H9 (cell line): Measurements from ENCODE around the gene CYP19A1. TPM values are rescaled to one million over a fixed set of nuclear protein-coding genes. Genes with fewer than 3 reads are reported as not detected.

Source experiments
- DNase-seq: peaks from one replicate; pipeline ENCODE4 v3.0.0-alpha.2; 2017
- H2AFZ ChIP-seq: one replicate; pipeline ENCODE4 v1.6.1; 2013; ENCODE audit warnings: mild to moderate bottlenecking, low read length, control low read depth, moderate library complexity
- H2AK5ac ChIP-seq: 2 replicates; pipeline ENCODE4 v1.6.1; 2013; ENCODE audit warnings: low read length, control low read depth, mixed read lengths; ENCODE audit not compliant: insufficient read length
- H2BK120ac ChIP-seq: one replicate; pipeline ENCODE4 v1.6.1; 2013; ENCODE audit warnings: low read depth, mild to moderate bottlenecking, low read length, control low read depth, inconsistent platforms; ENCODE audit not compliant: poor library complexity, severe bottlenecking
- H2BK12ac ChIP-seq: 2 replicates; pipeline ENCODE4 v1.6.1; 2013; ENCODE audit warnings: low read length, control low read depth, mixed read lengths, low read depth; ENCODE audit not compliant: insufficient read length
- H2BK15ac ChIP-seq: 2 replicates; pipeline ENCODE4 v1.6.1; 2013; ENCODE audit warnings: low read depth, low read length, control low read depth
- H2BK20ac ChIP-seq: one replicate; pipeline ENCODE4 v1.6.1; 2013; ENCODE audit warnings: low read depth, mild to moderate bottlenecking, low read length, control low read depth, inconsistent platforms; ENCODE audit not compliant: poor library complexity, severe bottlenecking
- H2BK5ac ChIP-seq: 2 replicates; pipeline ENCODE4 v1.6.1; 2013; ENCODE audit warnings: low read length, control low read depth, mixed read lengths; ENCODE audit not compliant: insufficient read length
- H3K14ac ChIP-seq: 2 replicates; pipeline ENCODE4 v1.6.1; 2013; ENCODE audit warnings: low read length, control low read depth; ENCODE audit not compliant: insufficient read depth
- H3K18ac ChIP-seq: 2 replicates; pipeline ENCODE4 v1.6.1; 2013; ENCODE audit warnings: low read depth, mild to moderate bottlenecking, mixed read lengths, low read length, control low read depth; ENCODE audit not compliant: insufficient read length
- H3K23ac ChIP-seq: 2 replicates; pipeline ENCODE4 v1.6.1; 2013; ENCODE audit warnings: low read length, control low read depth, mixed read lengths, low read depth; ENCODE audit not compliant: insufficient read length
- H3K23me2 ChIP-seq: 2 replicates; pipeline ENCODE4 v1.6.1; 2013; ENCODE audit warnings: low read depth, mild to moderate bottlenecking, mixed read lengths, low read length, control low read depth; ENCODE audit not compliant: insufficient read length, poor library complexity, severe bottlenecking
- H3K27ac ChIP-seq: 2 replicates; pipeline ENCODE4 v1.5.1; 2013; ENCODE audit warnings: low read length, control low read depth, mixed read lengths, low read depth; ENCODE audit not compliant: insufficient read length
- H3K27me3 ChIP-seq: 2 replicates; pipeline ENCODE4 v1.6.1; 2013; ENCODE audit warnings: low read length, control low read depth, inconsistent platforms; ENCODE audit not compliant: insufficient read depth
- H3K4ac ChIP-seq: 2 replicates; pipeline ENCODE4 v1.6.1; 2013; ENCODE audit warnings: low read depth, mild to moderate bottlenecking, control low read depth, inconsistent platforms, low read length, moderate library complexity
- H3K4me1 ChIP-seq: 2 replicates; pipeline ENCODE4 v1.6.1; 2013; ENCODE audit warnings: low read length, control low read depth, inconsistent platforms; ENCODE audit not compliant: insufficient read depth
- H3K4me2 ChIP-seq: 2 replicates; pipeline ENCODE4 v1.6.1; 2013; ENCODE audit warnings: low read length, control low read depth, mixed read lengths; ENCODE audit not compliant: insufficient read length, insufficient read depth
- H3K56ac ChIP-seq: 2 replicates; pipeline ENCODE4 v1.6.1; 2013; ENCODE audit warnings: low read depth, mild to moderate bottlenecking, mixed read lengths, low read length, control low read depth; ENCODE audit not compliant: insufficient read length
- H3K79me1 ChIP-seq: 2 replicates; pipeline ENCODE4 v1.6.1; 2013; ENCODE audit warnings: low read depth, mild to moderate bottlenecking, moderate library complexity, low read length, control low read depth, inconsistent platforms; ENCODE audit not compliant: insufficient read depth, poor library complexity, severe bottlenecking
- H3K79me2 ChIP-seq: 2 replicates; pipeline ENCODE4 v1.6.1; 2013; ENCODE audit warnings: low read length, control low read depth, inconsistent platforms; ENCODE audit not compliant: insufficient read depth
- H3K9ac ChIP-seq: 2 replicates; pipeline ENCODE4 v1.6.1; 2013; ENCODE audit warnings: low read length, control low read depth, mixed read lengths; ENCODE audit not compliant: insufficient read length; ENCODE audit errors: extremely low read depth
- H3K9me3 ChIP-seq: one replicate; pipeline ENCODE4 v1.6.1; 2013; ENCODE audit warnings: low read depth, low read length, inconsistent platforms; ENCODE audit not compliant: control insufficient read depth
- H3T11ph ChIP-seq: one replicate; pipeline ENCODE4 v1.6.1; 2013; ENCODE audit warnings: mild to moderate bottlenecking, low read length, control low read depth, inconsistent platforms
- H4K20me1 ChIP-seq: one replicate; pipeline ENCODE4 v1.6.1; 2013; ENCODE audit not compliant: control insufficient read depth, insufficient read length, insufficient read depth
- H4K5ac ChIP-seq: 2 replicates; pipeline ENCODE4 v1.6.1; 2013; ENCODE audit warnings: low read depth, mild to moderate bottlenecking, mixed read lengths, low read length, control low read depth; ENCODE audit not compliant: insufficient read length
- H4K8ac ChIP-seq: replicated peaks from 2 replicates; pipeline ENCODE4 v1.6.1; 2013; ENCODE audit warnings: low read length, control low read depth, mixed read lengths, low read depth; ENCODE audit not compliant: insufficient read length
- H4K91ac ChIP-seq: 2 replicates; pipeline ENCODE4 v1.6.1; 2013; ENCODE audit warnings: low read depth, mild to moderate bottlenecking, moderate library complexity, mixed read lengths, low read length, control low read depth; ENCODE audit not compliant: insufficient read length
- H3K27ac Mint-ChIP-seq, 3 experiments: 2 replicates in 2 of 3; 3 replicates in 1 of 3; pipeline ENCODE4 v1.8.0; 2020 to 2021; ENCODE audit warnings: mixed read lengths in 3 of 3, mild to moderate bottlenecking in 1 of 3, moderate library complexity in 1 of 3
- H3K27me3 Mint-ChIP-seq: 2 replicates; pipeline ENCODE4 v1.8.0; 2021; ENCODE audit warnings: low read depth, mild to moderate bottlenecking, moderate library complexity, mixed read lengths
- H3K36me3 Mint-ChIP-seq, 3 experiments: 2 replicates in 2 of 3; 3 replicates in 1 of 3; pipeline ENCODE4 v1.8.0; 2020 to 2021; ENCODE audit warnings: low read depth in 3 of 3, mixed read lengths in 3 of 3; ENCODE audit not compliant: insufficient read depth in 1 of 3
- H3K4me1 Mint-ChIP-seq, 2 experiments: 2 replicates each; pipeline ENCODE4 v1.8.0; 2020; ENCODE audit warnings: mixed read lengths in 2 of 2
- H3K4me3 Mint-ChIP-seq, 2 experiments: 2 replicates in 1 of 2; 3 replicates in 1 of 2; pipeline ENCODE4 v1.8.0; 2020 to 2021; ENCODE audit warnings: mild to moderate bottlenecking in 2 of 2, mixed read lengths in 2 of 2, moderate library complexity in 1 of 2
- H3K9me3 Mint-ChIP-seq, 2 experiments: 2 replicates in 1 of 2; 3 replicates in 1 of 2; pipeline ENCODE4 v1.8.0; 2020; ENCODE audit warnings: mild to moderate bottlenecking in 2 of 2, mixed read lengths in 2 of 2, moderate library complexity in 1 of 2
- CTCF ChIP-seq: fragments of 200-600 bp; sonication (generic); conservative IDR thresholded peaks from 3 replicates; pipeline ENCODE4 v1.8.0; 2021; ENCODE audit warnings: antibody characterized with exemption, mild to moderate bottlenecking
- WGBS: extraction: QIAGEN DNeasy Blood & Tissue Kit; methylation state at CpG from one replicate; pipeline ENCODE4 v1.1.7; 2013; ENCODE audit warnings: missing lambda C conversion rate, low lambda C conversion rate, mixed read lengths; ENCODE audit not compliant: insufficient read length; ENCODE audit errors: extremely low coverage; 5-methylcytosine and 5-hydroxymethylcytosine counted together
- total RNA-seq: library from RNA; stranded (reverse); gene quantifications from 2 replicates; pipeline ENCODE4 v1.2.1, GENCODE V29; 2021

CYP19A1 gene
- total RNA-seq, 1 experiment from 2014 or later, result not detected

DNA sequence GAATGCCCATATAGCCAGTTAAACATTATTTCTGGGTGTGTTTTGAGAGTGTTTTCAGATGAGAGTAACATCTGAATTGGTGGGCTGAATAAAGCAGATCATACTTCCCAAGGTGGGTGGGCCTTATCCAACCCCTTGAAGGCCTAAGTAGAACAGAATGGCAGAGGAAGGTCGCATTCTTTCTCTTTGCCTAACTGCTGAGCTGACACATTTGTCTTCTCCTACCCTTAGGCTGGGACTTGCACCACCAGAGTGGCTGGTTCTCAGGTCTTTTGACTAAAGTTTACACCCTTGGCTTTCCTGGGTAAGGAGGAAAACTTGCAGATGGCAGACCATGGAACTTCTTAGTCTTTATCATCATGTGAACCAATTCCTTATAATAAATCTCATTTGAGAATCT, 157.9 kb downstream of the CYP19A1 start:
- Histone ChIP-seq H3K4ac (no peak overlapping the region), H4K8ac (no peak overlapping the region), H3K27me3 (no peaks in the 10 kb centered on the region; the same call in 1 of the 2 replicates), H4K5ac (no peak overlapping the region), H3K56ac (no peak overlapping the region), H2BK15ac (no peak overlapping the region), H3K79me1 (no peaks in the 10 kb centered on the region), H2BK120ac (no peak overlapping the region), H2BK12ac (no peak overlapping the region), H3T11ph (no peak overlapping the region), H4K91ac (no peak overlapping the region), H3K9me3 (no peaks in the 10 kb centered on the region), H3K23me2 (no peaks in the 10 kb centered on the region), H3K27ac (no peak overlapping the region), H3K4me2 (no peak overlapping the region), H3K18ac (no peak overlapping the region), H3K4me1 (no peaks in the 10 kb centered on the region), H3K23ac (no peak overlapping the region), H3K14ac (no peak overlapping the region), H3K9ac (no peak overlapping the region), H2AK5ac (no peak overlapping the region), H2AFZ (no peak overlapping the region), H2BK20ac (no peak overlapping the region), H4K20me1 (no peaks in the 10 kb centered on the region), H2BK5ac (no peak overlapping the region), H3K79me2 (no peaks in the 10 kb centered on the region)
- no peaks in the 10 kb centered on the region; a peak in 1 of 7 replicates for H3K36me3 Mint-ChIP-seq
- WGBS, result no CpG with 5 or more reads among the region's 1 CpG
- H3K9me3 Mint-ChIP-seq, result peaks cover 0 to 3% of the 10 kb centered on the region in 2 experiments; a peak in 2 of 5 replicates
- no peaks in the 10 kb centered on the region; the same call in 1 of the 2 replicates for H3K27me3 Mint-ChIP-seq
- H3K4me1 Mint-ChIP-seq, result 0 out of 4 replicates have a peak, but pooled peaks cover 0 to 2% of the 10 kb centered on the region in 2 experiments
- H3K27ac Mint-ChIP-seq, result no peak overlapping the region; a peak in 1 of 7 replicates
- no peak for DNase-seq
- no peak overlapping the region for H3K4me3 Mint-ChIP-seq
- no peak for TF ChIP-seq CTCF
